Endodermal cell (in vitro differentiated cells): ENCODE data around the gene ESYT3. TPM values are rescaled to one million over a fixed set of nuclear protein-coding genes. Genes with fewer than 3 reads are reported as not detected.
"Not testable (repeated sequence)": the region's sequence is repeated elsewhere in the genome, so short reads cannot be mapped to it uniquely, and the experiment has no call there.

Experiments
- DNase-seq: peaks from one replicate; pipeline ENCODE4 v3.0.0-alpha.2; 2017
- H3K27ac ChIP-seq: 2 replicates; pipeline ENCODE4 v1.5.1; 2013; ENCODE audit warnings: mild to moderate bottlenecking, low read depth, low read length, moderate library complexity
- H3K27me3 ChIP-seq: 2 replicates; pipeline ENCODE4 v1.6.1; 2013; ENCODE audit warnings: mild to moderate bottlenecking, low read length, moderate library complexity; ENCODE audit not compliant: insufficient read depth, control insufficient read depth, poor library complexity, severe bottlenecking
- H3K36me3 ChIP-seq: 2 replicates; pipeline ENCODE4 v1.7.0; 2013; ENCODE audit warnings: mild to moderate bottlenecking, low read length, moderate library complexity; ENCODE audit not compliant: control insufficient read depth, insufficient read depth
- H3K4me1 ChIP-seq: one replicate; pipeline ENCODE4 v1.7.0; 2013; ENCODE audit warnings: low read length; ENCODE audit not compliant: control insufficient read depth, insufficient read depth
- H3K4me3 ChIP-seq: 2 replicates; pipeline ENCODE4 v1.5.1; 2013; ENCODE audit warnings: mild to moderate bottlenecking, low read length, moderate library complexity
- H3K9ac ChIP-seq: 2 replicates; pipeline ENCODE4 v1.6.1; 2013; ENCODE audit warnings: mild to moderate bottlenecking, low read length, moderate library complexity; ENCODE audit not compliant: poor library complexity, severe bottlenecking; ENCODE audit errors: extremely low read depth
- H3K9me3 ChIP-seq: 2 replicates; pipeline ENCODE4 v1.6.1; 2013; ENCODE audit warnings: mild to moderate bottlenecking, low read length, moderate library complexity; ENCODE audit not compliant: control insufficient read depth
- H3K27ac Mint-ChIP-seq: 2 replicates; pipeline ENCODE4 v1.8.0; 2020; ENCODE audit warnings: mixed read lengths
- H3K27me3 Mint-ChIP-seq: 2 replicates; pipeline ENCODE4 v1.8.0; 2021; ENCODE audit warnings: mild to moderate bottlenecking, mixed read lengths; ENCODE audit not compliant: insufficient read depth
- H3K36me3 Mint-ChIP-seq: 2 replicates; pipeline ENCODE4 v1.8.0; 2020; ENCODE audit warnings: low read depth, mixed read lengths
- H3K4me1 Mint-ChIP-seq: 2 replicates; pipeline ENCODE4 v1.8.0; 2020; ENCODE audit warnings: mixed read lengths
- H3K4me3 Mint-ChIP-seq: 2 replicates; pipeline ENCODE4 v1.8.0; 2020; ENCODE audit warnings: mild to moderate bottlenecking, moderate library complexity, mixed read lengths
- H3K9me3 Mint-ChIP-seq: 2 replicates; pipeline ENCODE4 v1.8.0; 2020; ENCODE audit warnings: mild to moderate bottlenecking, mixed read lengths
- CTCF ChIP-seq: fragments of 200-600 bp; sonication (generic); conservative IDR thresholded peaks from 2 replicates; pipeline ENCODE4 v1.5.0; 2021; ENCODE audit warnings: antibody characterized with exemption, mild to moderate bottlenecking
- WGBS, 2 experiments: methylation state at CpG; one replicate each; pipeline versions ENCODE4 v1.1.5 to v1.1.7; 2013; ENCODE audit warnings: missing lambda C conversion rate in 2 of 2, mixed read lengths in 1 of 2; ENCODE audit not compliant: insufficient coverage in 1 of 2, insufficient read length in 1 of 2; 5-methylcytosine and 5-hydroxymethylcytosine counted together
- total RNA-seq, 2 donors: library from RNA; stranded (reverse); fragmentation: NEBNext Ultra II Directional in 1 of 2; extraction: Animal tissue kit (Norgen Biotek cat#: 25700) in 1 of 2; gene quantifications; 2 replicates in 1 of 2; 3 replicates in 1 of 2; pipeline ENCODE4 v1.2.1, GENCODE V29; 2021

Gene ESYT3
- total RNA-seq, 2 donors from 2014 or later: 7.7 to 10.2 TPM

GRCh38 chr3:138494607-138494929 lies 60.2 kb downstream of the ESYT3 start:
- Mint-ChIP-seq H3K27me3 (no peaks in the 10 kb centered on the region), H3K27ac (no peak overlapping the region), H3K4me1 (no peaks in the 10 kb centered on the region), H3K36me3 (peaks cover 79% of the 10 kb centered on the region), H3K4me3 (no peak overlapping the region), H3K9me3 (peaks cover 24% of the 10 kb centered on the region)
- Histone ChIP-seq H3K36me3 (peaks cover 85% of the 10 kb centered on the region), H3K27ac (no peak overlapping the region), H3K4me1 (no peaks in the 10 kb centered on the region), H3K27me3 (no peaks in the 10 kb centered on the region), H3K9ac (no peak overlapping the region), H3K4me3 (no peak overlapping the region), H3K9me3 (peaks cover 31% of the 10 kb centered on the region)
- TF ChIP-seq CTCF: no peak
- no peak for DNase-seq

- not testable (repeated sequence) for DNase-seq, H3K27me3 ChIP-seq, H3K27me3 Mint-ChIP-seq, H3K4me1 ChIP-seq, H3K27ac ChIP-seq, H3K4me3 ChIP-seq, H3K27ac Mint-ChIP-seq, H3K4me1 Mint-ChIP-seq, H3K4me3 Mint-ChIP-seq, H3K9ac ChIP-seq
- Histone ChIP-seq H3K36me3 (peaks cover 92% of the 10 kb centered on the region), H3K9me3 (peaks cover 20% of the 10 kb centered on the region)
- 80 to 97% methylated on average over 1 to 3 of the region's 3 CpGs for WGBS, 2 experiments
- Mint-ChIP-seq H3K9me3 (peaks cover 14% of the 10 kb centered on the region), H3K36me3 (peaks cover 79% of the 10 kb centered on the region)
Measured at GRCh38 chr3:138495638-138496037, 61.2 kb downstream of the ESYT3 start.

- WGBS, 2 experiments: 89 to 91% methylated on average over 1 to 2 of the region's 2 CpGs
- Histone ChIP-seq H3K4me3 (no peak overlapping the region), H3K27me3 (no peaks in the 10 kb centered on the region), H3K36me3 (peaks cover 84% of the 10 kb centered on the region), H3K27ac (no peak overlapping the region), H3K9ac (no peak overlapping the region), H3K9me3 (peaks cover 12% of the 10 kb centered on the region), H3K4me1 (no peaks in the 10 kb centered on the region)
- Mint-ChIP-seq H3K27ac (no peak overlapping the region), H3K4me3 (no peak overlapping the region), H3K4me1 (no peaks in the 10 kb centered on the region), H3K36me3 (peaks cover 75% of the 10 kb centered on the region), H3K9me3 (peaks cover 6% of the 10 kb centered on the region), H3K27me3 (no peaks in the 10 kb centered on the region)
- no peak for DNase-seq
- TF ChIP-seq CTCF: no peak
Measured at GRCh38 chr3:138496436-138496835, 62.0 kb downstream of the ESYT3 start.

GRCh38 chr3:138497021-138497420 lies 62.6 kb downstream of the ESYT3 start:
- Histone ChIP-seq H3K4me1 (no peaks in the 10 kb centered on the region), H3K9ac (no peak overlapping the region), H3K4me3 (no peak overlapping the region), H3K36me3 (peaks cover 79% of the 10 kb centered on the region), H3K9me3 (peaks cover 6% of the 10 kb centered on the region), H3K27me3 (no peaks in the 10 kb centered on the region), H3K27ac (no peak overlapping the region)
- Mint-ChIP-seq H3K9me3 (peaks cover 3% of the 10 kb centered on the region), H3K27ac (no peak overlapping the region), H3K27me3 (no peaks in the 10 kb centered on the region), H3K4me1 (no peaks in the 10 kb centered on the region), H3K4me3 (no peak overlapping the region), H3K36me3 (peaks cover 71% of the 10 kb centered on the region)
- TF ChIP-seq CTCF: no peak
- DNase-seq: no peak
